Lung microvascular endothelial cell (primary cell): ENCODE measurements around the gene ADAMTS5. TPM values are rescaled to one million over a fixed set of nuclear protein-coding genes. Genes with fewer than 3 reads are reported as not detected.
A peak's percentile ranks its signal among the peaks of the same experiment; 100 is the strongest.

Source experiments
- DNase-seq, 2 donors: peaks; one replicate each; pipeline versions ENCODE4 v3.0.0 to v3.0.0-alpha.2; 2010; ENCODE audit warnings: low read depth in 2 of 2
- total RNA-seq: library from RNA; depleted of rRNA; stranded (reverse); fragments of >200 nt; gene quantifications from 2 replicates; pipeline ENCODE4 v1.2.1, GENCODE V29; 2014

Gene ADAMTS5
- total RNA-seq, 1 donor from 2014 or later, result under 0.01 TPM

DNA sequence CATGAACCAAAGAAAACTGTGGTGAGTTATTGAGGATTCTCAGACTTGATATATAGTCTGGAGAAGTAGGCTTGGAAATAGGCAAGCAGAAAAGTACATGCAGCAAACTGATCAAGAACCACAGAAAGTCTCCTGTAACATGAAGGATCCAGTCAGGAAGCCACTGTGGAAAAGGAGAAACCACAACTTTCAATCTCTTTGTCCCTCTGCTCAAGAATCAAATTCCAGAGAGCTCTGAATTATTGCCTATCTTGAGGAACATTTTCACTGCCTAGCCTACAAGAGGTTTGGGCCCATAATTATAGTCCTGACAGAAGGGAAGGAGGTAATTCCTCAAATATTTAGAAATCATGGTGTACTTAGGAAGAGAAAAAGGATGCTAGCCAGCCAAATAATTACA is 78.6 kb downstream of the ADAMTS5 start:
- no peak for DNase-seq

DNA sequence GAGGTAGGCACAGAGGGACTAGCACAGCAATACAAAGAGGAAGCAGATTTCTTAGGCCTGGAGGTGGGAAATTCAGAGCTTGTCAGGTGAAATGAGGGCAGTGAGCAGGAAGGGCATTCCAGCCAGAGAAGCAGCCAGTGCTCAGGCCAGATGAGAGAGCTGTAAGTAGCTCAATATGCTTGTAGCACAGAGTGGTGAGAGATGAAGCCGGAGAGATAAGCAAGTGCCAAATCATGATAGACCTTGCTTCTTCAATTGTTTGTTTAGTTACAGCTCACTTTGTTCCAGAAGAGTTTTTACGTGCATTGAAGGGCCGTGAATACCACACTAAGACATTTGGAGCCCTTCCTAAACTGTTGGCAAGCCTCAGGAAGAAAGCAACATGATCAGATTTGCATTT is 79.6 kb downstream of the ADAMTS5 start:
- no peak for DNase-seq

DNA sequence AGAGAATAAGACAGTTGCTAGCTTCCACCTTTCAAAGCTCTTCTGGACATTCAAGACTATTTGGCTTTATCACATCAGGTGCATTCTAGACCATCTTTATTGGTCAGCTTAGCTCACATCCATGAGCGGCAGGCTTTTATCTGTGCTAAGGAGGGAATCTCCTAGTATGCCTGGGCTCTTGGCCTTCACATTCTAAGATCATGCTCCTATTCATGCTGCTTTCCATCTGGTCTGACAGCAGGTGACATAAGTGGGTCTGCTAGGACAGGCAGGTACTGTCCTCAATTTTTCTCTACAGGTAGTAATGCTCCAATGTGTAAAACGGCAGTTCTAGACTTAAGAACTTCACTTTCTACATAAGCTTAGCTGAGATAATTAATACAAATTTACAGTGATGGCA is 82.5 kb downstream of the ADAMTS5 start:
- no peak for DNase-seq

DNA sequence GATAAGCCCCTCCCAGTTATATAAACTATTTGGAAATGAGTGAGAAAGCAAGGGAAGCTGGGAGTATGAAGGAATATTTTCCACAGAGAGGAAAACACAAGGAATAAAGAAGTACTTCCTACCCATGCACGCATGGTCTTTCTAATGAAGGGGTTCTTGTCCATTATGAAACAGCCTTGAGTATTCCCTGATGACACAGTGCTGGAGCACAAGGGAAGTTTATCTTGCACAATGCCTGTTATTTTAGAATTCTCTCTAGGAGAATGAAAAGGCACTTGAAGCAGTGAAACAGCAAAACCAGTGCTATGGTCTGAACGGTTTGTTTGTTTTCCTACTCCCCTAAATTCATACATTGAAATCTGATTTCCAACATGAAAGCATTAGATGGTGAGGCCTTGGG is 83.1 kb downstream of the ADAMTS5 start:
- DNase-seq, result no peak

DNA sequence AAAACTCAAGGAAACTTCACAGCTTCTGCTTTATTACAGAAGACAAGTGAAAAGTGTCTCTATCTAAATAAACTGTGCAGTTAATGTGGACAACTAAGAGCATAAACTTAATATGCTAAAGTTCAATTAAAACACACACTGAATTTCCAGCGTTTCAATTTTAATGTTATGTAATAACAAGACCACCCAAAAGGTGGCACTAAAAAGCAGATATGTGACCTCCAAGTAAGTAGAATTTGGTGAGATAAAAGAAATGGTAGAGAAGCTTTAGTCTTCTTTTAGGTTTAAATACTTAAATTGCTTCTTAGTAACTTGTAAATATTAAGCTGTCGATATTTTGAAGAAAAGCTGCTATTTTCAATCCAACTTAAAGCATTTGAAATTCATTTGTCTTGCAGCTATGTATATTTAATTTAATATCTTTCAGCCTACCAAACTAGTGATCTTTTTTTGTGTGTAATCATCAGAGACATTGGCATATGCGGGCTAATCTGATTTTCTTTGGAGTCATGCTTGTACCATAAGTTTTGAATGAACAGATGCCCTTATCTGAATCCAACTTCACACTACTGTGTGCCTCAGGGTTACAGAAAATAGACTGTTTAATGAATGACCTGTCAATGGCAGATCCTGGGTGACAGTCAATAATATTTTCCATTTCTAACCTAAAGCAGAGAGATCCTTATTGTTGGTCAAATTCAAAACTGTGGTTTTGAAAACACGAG is 85.2 kb downstream of the ADAMTS5 start:
- DNase-seq, result peak; percentile 16 to 40

DNA sequence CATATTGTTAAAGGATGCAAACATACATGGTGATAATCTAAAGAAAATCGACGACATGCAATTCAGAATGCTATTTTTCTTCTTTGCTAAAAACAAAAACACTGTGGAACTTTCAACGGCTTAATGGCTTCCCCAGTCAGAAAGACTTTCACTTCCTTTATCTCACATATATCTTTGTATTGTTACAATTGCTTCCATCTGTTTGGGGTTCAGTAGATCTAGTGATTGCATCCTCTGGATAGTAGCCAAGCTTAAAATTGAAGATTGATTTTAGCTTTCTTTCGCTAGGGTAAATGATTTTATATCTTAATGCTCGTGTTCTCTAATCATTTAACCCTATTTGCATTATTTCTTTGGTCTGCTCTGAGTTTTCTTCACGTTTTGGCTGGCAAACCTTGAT is 89.9 kb downstream of the ADAMTS5 start:
- no peak for DNase-seq

DNA sequence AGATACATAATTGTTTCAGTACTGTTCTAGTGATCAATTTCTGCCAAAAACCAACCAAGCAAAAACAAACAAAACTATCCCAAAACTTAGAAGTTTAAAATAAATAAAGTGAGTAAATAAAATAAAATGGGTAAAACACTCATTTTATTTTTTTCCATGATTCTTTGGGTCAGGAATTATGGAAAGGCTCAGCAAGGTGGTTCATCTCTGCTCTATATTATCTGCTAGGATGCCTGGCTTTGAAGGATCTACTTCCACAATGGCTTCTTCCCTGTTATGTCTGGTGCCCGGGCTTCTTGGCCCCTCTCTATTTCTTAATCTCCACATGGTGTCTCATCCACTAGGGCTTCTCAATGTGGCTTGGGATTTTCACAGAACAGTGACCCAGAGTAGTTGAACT is 92.5 kb downstream of the ADAMTS5 start:
- DNase-seq, result no peak

Other genes with a start within 250 kb of the ADAMTS5 start
- 1.4 and 3.7 TPM in 2 replicates for gene ADAMTS1, start 121.7 kb downstream of the ADAMTS5 start, total RNA-seq